Smooth muscle cell (in vitro differentiated cells): ENCODE measurements around the gene PAX5. TPM values are rescaled to one million over a fixed set of nuclear protein-coding genes. Genes with fewer than 3 reads are reported as not detected.
A peak's percentile ranks its signal among the peaks of the same experiment; 100 is the strongest.

Experiments used
- DNase-seq: peaks from one replicate; lab custom pipeline; 2025; ENCODE audit not compliant: unreplicated experiment; lab: John Stamatoyannopoulos, UW
- H2AFZ ChIP-seq: fragments of 200-600 bp; sonication (generic); 2 replicates; pipeline ENCODE4 v1.6.0; 2016; ENCODE audit warnings: antibody characterized with exemption, low read depth, mild to moderate bottlenecking
- H3F3A ChIP-seq: fragments of 200-600 bp; sonication (generic); 2 replicates; pipeline ENCODE4 v1.6.0; 2017; ENCODE audit warnings: antibody characterized with exemption, low read depth
- H3K27ac ChIP-seq: fragments of 200-600 bp; sonication (generic); 2 replicates; pipeline ENCODE4 v1.5.1; 2016; ENCODE audit warnings: low read depth, mild to moderate bottlenecking
- H3K27me3 ChIP-seq: fragments of 200-600 bp; sonication (generic); 2 replicates; pipeline ENCODE4 v1.6.1; 2016; ENCODE audit warnings: low read depth, mild to moderate bottlenecking
- H3K36me3 ChIP-seq: fragments of 200-600 bp; sonication (generic); 2 replicates; pipeline ENCODE4 v1.5.1; 2016; ENCODE audit warnings: low read depth
- H3K4me1 ChIP-seq: fragments of 200-600 bp; sonication (generic); 2 replicates; pipeline ENCODE4 v1.5.1; 2016; ENCODE audit warnings: low read depth
- H3K4me2 ChIP-seq: fragments of 200-600 bp; sonication (generic); 2 replicates; pipeline ENCODE4 v1.6.0; 2016; ENCODE audit warnings: mild to moderate bottlenecking
- H3K4me3 ChIP-seq: fragments of 200-600 bp; sonication (generic); 2 replicates; pipeline ENCODE4 v1.5.1; 2016; ENCODE audit warnings: mild to moderate bottlenecking
- H3K79me2 ChIP-seq: fragments of 200-600 bp; sonication (generic); 2 replicates; pipeline ENCODE4 v1.6.0; 2016; ENCODE audit warnings: low read depth, mild to moderate bottlenecking
- H3K9ac ChIP-seq: fragments of 200-600 bp; sonication (generic); 2 replicates; pipeline ENCODE4 v1.6.0; 2016; ENCODE audit warnings: low read depth
- H3K9me3 ChIP-seq: fragments of 200-600 bp; sonication (generic); replicated peaks from 2 replicates; pipeline ENCODE4 v1.5.1; 2016; ENCODE audit warnings: low read depth
- H4K20me1 ChIP-seq: fragments of 200-600 bp; sonication (generic); 2 replicates; pipeline ENCODE4 v1.6.0; 2016; ENCODE audit warnings: low read depth
- CTCF ChIP-seq: fragments of 200-600 bp; sonication (generic); IDR thresholded peaks from 2 replicates; pipeline ENCODE4 v1.5.1; 2017; ENCODE audit warnings: borderline replicate concordance, mild to moderate bottlenecking, antibody characterized with exemption; ENCODE audit not compliant: insufficient read depth, poor library complexity, severe bottlenecking
- WGBS: methylation state at CpG from one replicate; pipeline ENCODE4 v1.1.7; 2016; ENCODE audit warnings: low lambda C conversion rate; 5-methylcytosine and 5-hydroxymethylcytosine counted together
- polyA plus RNA-seq: library from polyadenylated mRNA; unstranded; fragments of >200 nt; fragmentation: Nextera tagmentation; extraction: Ambion mirVana; gene quantifications from 2 replicates; pipeline ENCODE4 v1.2.1, GENCODE V29; 2016
- total RNA-seq: library from RNA; depleted of rRNA; stranded (reverse); fragments of >200 nt; gene quantifications from 2 replicates; pipeline ENCODE4 v1.2.3, GENCODE V29; 2014

The PAX5 gene
- total and polyA plus RNA-seq, 2 experiments from 2014 or later = 0.09 TPM; not detected in 1

- no peak overlapping the region for H3K9ac ChIP-seq
- H3K79me2 ChIP-seq = no peaks in the 10 kb centered on the region
- WGBS = 7% methylated on average over 6 of the region's 6 CpGs
- H3K4me1 ChIP-seq = peaks cover 14% of the 10 kb centered on the region
- no peaks in the 10 kb centered on the region for H3F3A ChIP-seq
- H3K27me3 ChIP-seq = peaks cover 53% of the 10 kb centered on the region
- no peak overlapping the region for H3K4me3 ChIP-seq
- no peak overlapping the region for H3K4me2 ChIP-seq
- H3K27ac ChIP-seq = no peak overlapping the region
- no peak overlapping the region for H2AFZ ChIP-seq
- TF ChIP-seq CTCF = peak; percentile 55
- H3K9me3 ChIP-seq = no peaks in the 10 kb centered on the region
- H3K36me3 ChIP-seq = no peaks in the 10 kb centered on the region
- H4K20me1 ChIP-seq = no peaks in the 10 kb centered on the region
- DNase-seq = no peak
These were observed 42.4 kb downstream of the PAX5 start for GRCh38 chr9:36991516-36992134.

GRCh38 chr9:36988848-36989247, 45.2 kb downstream of the PAX5 start:
- no peak overlapping the region for H3K4me3 ChIP-seq
- H3K36me3 ChIP-seq = no peaks in the 10 kb centered on the region
- H3K27ac ChIP-seq = no peak overlapping the region
- no peak for TF ChIP-seq CTCF
- no peak for DNase-seq
- H3F3A ChIP-seq = no peaks in the 10 kb centered on the region
- H3K79me2 ChIP-seq = no peaks in the 10 kb centered on the region
- H3K4me2 ChIP-seq = no peak overlapping the region
- H3K9me3 ChIP-seq = no peaks in the 10 kb centered on the region
- H3K4me1 ChIP-seq = peaks cover 16% of the 10 kb centered on the region
- H2AFZ ChIP-seq = no peak overlapping the region
- H4K20me1 ChIP-seq = no peaks in the 10 kb centered on the region
- H3K9ac ChIP-seq = no peak overlapping the region
- peaks cover 79% of the 10 kb centered on the region for H3K27me3 ChIP-seq
- 66% methylated on average over 6 of the region's 6 CpGs for WGBS

GRCh38 chr9:36987891-36988290, 46.2 kb downstream of the PAX5 start:
- Histone ChIP-seq H3K27me3 (peaks cover 84% of the 10 kb centered on the region), H2AFZ (no peak overlapping the region), H3K79me2 (no peaks in the 10 kb centered on the region), H3F3A (no peaks in the 10 kb centered on the region), H3K4me3 (no peak overlapping the region), H3K36me3 (no peaks in the 10 kb centered on the region), H3K9me3 (no peaks in the 10 kb centered on the region), H3K27ac (no peak overlapping the region), H3K9ac (no peak overlapping the region), H3K4me2 (peak overlapping the region; percentile 48), H4K20me1 (no peaks in the 10 kb centered on the region), H3K4me1 (peaks cover 16% of the 10 kb centered on the region)
- 22% methylated on average over 14 of the region's 14 CpGs for WGBS
- no peak for TF ChIP-seq CTCF
- DNase-seq = no peak

GRCh38 chr9:36987409-36987808, 46.7 kb downstream of the PAX5 start:
- Histone ChIP-seq H3K4me2 (no peak overlapping the region), H3K4me3 (no peak overlapping the region)
- 18% methylated on average over 10 of the region's 10 CpGs for WGBS

More at GRCh38 chr9:36987409-36987808, 46.7 kb downstream of the PAX5 start:
- no peak overlapping the region for H2AFZ ChIP-seq
- TF ChIP-seq CTCF = no peak
- peaks cover 16% of the 10 kb centered on the region for H3K4me1 ChIP-seq
- H4K20me1 ChIP-seq = no peaks in the 10 kb centered on the region
- no peaks in the 10 kb centered on the region for H3K79me2 ChIP-seq
- H3K27ac ChIP-seq = no peak overlapping the region
- DNase-seq = no peak
- no peak overlapping the region for H3K9ac ChIP-seq
- H3F3A ChIP-seq = no peaks in the 10 kb centered on the region
- H3K36me3 ChIP-seq = no peaks in the 10 kb centered on the region
- H3K9me3 ChIP-seq = no peaks in the 10 kb centered on the region
- peaks cover 84% of the 10 kb centered on the region for H3K27me3 ChIP-seq
